Ascending aorta (tissue), 2 donors: ENCODE measurements around the gene KIAA1549. TPM values are rescaled to one million over a fixed set of nuclear protein-coding genes. Genes with fewer than 3 reads are reported as not detected.

Source experiments
- DNase-seq, 2 donors: peaks; one replicate each; pipeline ENCODE4 v3.0.0-alpha.2; 2019; ENCODE audit warnings: low spot score in 2 of 2
- H3K27ac ChIP-seq, 2 donors: fragments of 200-600 bp; sonication (generic); one replicate each; pipeline ENCODE4 v1.5.1; 2016 to 2017; ENCODE audit warnings: mild to moderate bottlenecking in 1 of 2
- H3K27me3 ChIP-seq: fragments of 200-600 bp; sonication (generic); one replicate; pipeline ENCODE4 v1.5.1; 2017
- H3K36me3 ChIP-seq, 2 donors: fragments of 200-600 bp; sonication (generic); one replicate each; pipeline ENCODE4 v1.5.1; 2016
- H3K4me1 ChIP-seq, 2 donors: fragments of 200-600 bp; sonication (generic); one replicate each; pipeline ENCODE4 v1.5.1; 2016 to 2017; ENCODE audit warnings: mild to moderate bottlenecking in 1 of 2
- H3K4me3 ChIP-seq, 2 donors: fragments of 200-600 bp; sonication (generic); one replicate each; pipeline ENCODE4 v1.5.1; 2016 to 2017; ENCODE audit warnings: mild to moderate bottlenecking in 1 of 2
- H3K9me3 ChIP-seq, 2 donors: fragments of 200-600 bp; sonication (generic); one replicate each; pipeline ENCODE4 v1.5.1; 2016
- intact Hi-C: fragments of 100-400 bp; cut with DNase I; formaldehyde crosslinking; loops from one replicate; pipeline ENCODE4 v1.15.1; 2023
- total RNA-seq: library from RNA; depleted of rRNA; stranded (reverse); fragments of >200 nt; gene quantifications from one replicate; pipeline ENCODE4 v1.1.0, GENCODE V29; 2016
- TF ChIP-seq, protein P1 (sequence below), 3 experiments: fragments of 200-600 bp in 2 of 3; fragments of 450-650 bp in 1 of 3; sonication (generic) in 2 of 3; IDR thresholded peaks; one replicate each; pipeline ENCODE4 v1.5.1; 2016 to 2019; ENCODE audit warnings: antibody characterized with exemption in 3 of 3, mild to moderate bottlenecking in 1 of 3, moderate library complexity in 1 of 3

KIAA1549 gene
- total RNA-seq, 1 donor from 2014 or later = 0.11 TPM

- TF ChIP-seq, protein P1, sequence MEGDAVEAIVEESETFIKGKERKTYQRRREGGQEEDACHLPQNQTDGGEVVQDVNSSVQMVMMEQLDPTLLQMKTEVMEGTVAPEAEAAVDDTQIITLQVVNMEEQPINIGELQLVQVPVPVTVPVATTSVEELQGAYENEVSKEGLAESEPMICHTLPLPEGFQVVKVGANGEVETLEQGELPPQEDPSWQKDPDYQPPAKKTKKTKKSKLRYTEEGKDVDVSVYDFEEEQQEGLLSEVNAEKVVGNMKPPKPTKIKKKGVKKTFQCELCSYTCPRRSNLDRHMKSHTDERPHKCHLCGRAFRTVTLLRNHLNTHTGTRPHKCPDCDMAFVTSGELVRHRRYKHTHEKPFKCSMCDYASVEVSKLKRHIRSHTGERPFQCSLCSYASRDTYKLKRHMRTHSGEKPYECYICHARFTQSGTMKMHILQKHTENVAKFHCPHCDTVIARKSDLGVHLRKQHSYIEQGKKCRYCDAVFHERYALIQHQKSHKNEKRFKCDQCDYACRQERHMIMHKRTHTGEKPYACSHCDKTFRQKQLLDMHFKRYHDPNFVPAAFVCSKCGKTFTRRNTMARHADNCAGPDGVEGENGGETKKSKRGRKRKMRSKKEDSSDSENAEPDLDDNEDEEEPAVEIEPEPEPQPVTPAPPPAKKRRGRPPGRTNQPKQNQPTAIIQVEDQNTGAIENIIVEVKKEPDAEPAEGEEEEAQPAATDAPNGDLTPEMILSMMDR (IDR thresholded peaks at IDR 0.05) = no peak
- no peaks in the 10 kb centered on the region for H3K9me3 ChIP-seq
Observed at GRCh38 chr7:138929969-138930368, 51.2 kb downstream of the KIAA1549 start.

DNA sequence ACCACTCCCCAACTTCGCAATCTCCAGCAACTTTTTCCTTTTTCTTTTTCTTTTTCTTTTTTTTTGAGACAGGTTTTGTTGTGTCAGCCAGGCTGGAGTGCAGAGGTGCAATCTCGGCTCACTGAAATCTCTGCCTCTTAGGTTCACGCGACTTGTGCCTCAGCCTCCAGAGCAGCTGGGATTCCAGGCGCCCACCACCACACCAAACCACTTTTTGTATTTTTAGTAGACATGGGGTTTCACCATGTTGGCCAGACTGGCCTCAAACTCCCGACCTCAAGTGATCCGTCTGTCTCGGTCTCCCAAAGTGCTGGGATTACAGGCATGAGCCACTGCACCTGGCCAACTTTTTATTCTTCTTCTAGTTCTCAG lies 55.0 kb downstream of the KIAA1549 start:
- intact Hi-C loops = no loop called here
- TF ChIP-seq, protein P1 (IDR thresholded peaks at IDR 0.05) = no peak

More at GRCh38 chr7:138929969-138930368, 51.2 kb downstream of the KIAA1549 start:
- Histone ChIP-seq H3K36me3 (no peaks in the 10 kb centered on the region), H3K4me3 (no peak overlapping the region), H3K4me1 (no peaks in the 10 kb centered on the region), H3K27ac (no peak overlapping the region), H3K27me3 (no peaks in the 10 kb centered on the region)
- intact Hi-C loops = no loop called here
- no peak for DNase-seq

DNA sequence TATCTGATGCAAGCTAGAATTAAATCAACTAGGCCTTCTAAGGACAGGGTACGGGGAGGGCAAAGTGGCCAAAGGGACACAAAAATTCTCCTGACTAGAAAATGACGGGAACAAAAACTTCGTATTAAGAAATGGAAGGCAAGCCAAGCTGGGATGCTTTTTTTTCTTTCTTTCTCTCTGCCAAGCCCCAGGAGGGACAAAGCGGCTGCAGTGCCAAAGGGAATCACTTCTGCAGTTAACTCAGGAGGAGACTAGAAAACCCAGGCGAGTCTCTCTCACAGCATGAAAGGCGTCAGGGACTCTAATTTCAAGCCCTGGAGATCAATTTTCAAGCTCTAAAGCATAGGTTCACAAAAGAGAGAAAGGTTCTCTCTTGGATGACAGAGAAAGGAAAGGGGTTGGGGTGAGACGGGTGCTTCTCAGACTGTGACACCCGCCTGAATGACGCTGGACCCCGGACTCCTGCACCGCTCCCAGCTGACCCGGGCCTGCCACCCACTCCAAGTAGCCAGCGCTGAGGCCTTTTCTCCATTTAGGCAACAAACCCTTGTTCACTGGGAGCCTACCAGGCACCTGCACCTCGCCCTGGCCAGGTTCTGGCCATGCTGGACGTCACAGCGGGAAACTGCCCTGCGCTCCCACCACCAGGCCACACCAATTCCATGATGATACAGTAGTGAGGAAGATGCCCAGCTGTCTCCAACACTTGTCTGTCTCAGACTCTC lies 56.5 kb downstream of the KIAA1549 start:
- intact Hi-C loops = no loop called here
- no peaks in the 10 kb centered on the region for H3K9me3 ChIP-seq
- no peak overlapping the region for H3K4me3 ChIP-seq
- DNase-seq = no peak
- no peak overlapping the region for H3K27ac ChIP-seq
- no peaks in the 10 kb centered on the region for H3K27me3 ChIP-seq
- TF ChIP-seq, protein P1 (IDR thresholded peaks at IDR 0.05) = no peak
- H3K4me1 ChIP-seq = no peaks in the 10 kb centered on the region
- no peaks in the 10 kb centered on the region for H3K36me3 ChIP-seq

More for the DNA sequence above, 55.0 kb downstream of the KIAA1549 start:
- Histone ChIP-seq H3K27me3 (no peaks in the 10 kb centered on the region), H3K36me3 (no peaks in the 10 kb centered on the region), H3K9me3 (no peaks in the 10 kb centered on the region), H3K27ac (no peak overlapping the region), H3K4me1 (no peaks in the 10 kb centered on the region), H3K4me3 (no peak overlapping the region)
- no peak for DNase-seq

DNA sequence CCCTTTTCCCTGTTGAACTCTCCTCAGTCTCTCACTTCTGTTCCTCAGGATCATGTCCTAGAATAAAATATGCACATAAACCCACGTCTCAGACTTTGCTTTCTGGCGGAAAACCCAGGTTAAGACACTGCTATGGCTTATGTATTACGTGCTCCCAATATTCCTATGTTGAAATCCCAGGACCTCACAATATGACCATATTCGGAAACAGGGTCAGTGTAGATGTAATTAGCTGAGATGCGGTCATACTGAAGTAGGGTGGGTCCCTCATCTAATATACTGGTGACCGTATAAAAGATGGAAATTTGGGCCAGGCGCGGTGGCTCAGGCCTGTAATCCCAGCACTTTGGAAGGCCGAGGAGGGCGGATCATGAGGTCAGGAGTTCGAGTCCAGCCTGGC lies 59.9 kb downstream of the KIAA1549 start:
- Histone ChIP-seq H3K27ac (no peak overlapping the region), H3K4me3 (no peak overlapping the region), H3K36me3 (no peaks in the 10 kb centered on the region), H3K9me3 (no peaks in the 10 kb centered on the region), H3K4me1 (no peaks in the 10 kb centered on the region), H3K27me3 (no peaks in the 10 kb centered on the region)
- intact Hi-C loops = no loop called here
- DNase-seq = no peak
- TF ChIP-seq, protein P1 (IDR thresholded peaks at IDR 0.05) = no peak

DNA sequence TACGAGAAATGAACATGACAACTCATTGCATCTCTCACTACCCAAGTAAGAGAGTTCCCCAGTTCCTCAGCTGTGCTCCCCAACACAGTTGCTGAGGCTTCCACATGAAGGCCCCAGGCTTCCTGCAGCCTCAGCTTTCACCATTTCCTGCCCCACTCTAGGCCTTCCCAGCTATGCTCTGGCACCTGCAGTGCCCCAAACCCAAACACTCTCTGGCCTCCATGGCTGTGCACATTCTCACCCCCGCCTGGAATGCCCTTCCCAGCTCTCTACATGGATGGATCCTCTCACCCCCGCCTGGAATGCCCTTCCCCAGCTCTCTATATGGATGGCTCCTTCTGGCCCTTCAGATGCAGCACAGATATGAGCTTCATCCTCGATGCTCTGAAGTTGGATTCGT lies 61.3 kb downstream of the KIAA1549 start:
- no peak for DNase-seq
- Histone ChIP-seq H3K27ac (no peak overlapping the region), H3K9me3 (no peaks in the 10 kb centered on the region), H3K36me3 (no peaks in the 10 kb centered on the region), H3K4me1 (no peaks in the 10 kb centered on the region), H3K4me3 (no peak overlapping the region), H3K27me3 (no peaks in the 10 kb centered on the region)
- intact Hi-C loops = no loop called here
- TF ChIP-seq, protein P1 (IDR thresholded peaks at IDR 0.05) = no peak
